ENCODE results near the gene TRAF3IP1.

GRCh38 chr2:238285653-238286082 lies 34.6 kb upstream of the TRAF3IP1 start:
- TF ChIP-seq CTCF (IDR thresholded peaks at IDR 0.05): peak in 1 of 4 experiments; percentile 4
- TF ChIP-seq POLR2A (IDR thresholded peaks at IDR 0.05): peak in 1 of 2 donors; percentile 21

Measured in uterus (tissue), 2 donors.